ENCODE data around the gene FXYD6.
A peak's percentile ranks its signal among the peaks of the same experiment; 100 is the strongest.

The FXYD6 gene

DNA sequence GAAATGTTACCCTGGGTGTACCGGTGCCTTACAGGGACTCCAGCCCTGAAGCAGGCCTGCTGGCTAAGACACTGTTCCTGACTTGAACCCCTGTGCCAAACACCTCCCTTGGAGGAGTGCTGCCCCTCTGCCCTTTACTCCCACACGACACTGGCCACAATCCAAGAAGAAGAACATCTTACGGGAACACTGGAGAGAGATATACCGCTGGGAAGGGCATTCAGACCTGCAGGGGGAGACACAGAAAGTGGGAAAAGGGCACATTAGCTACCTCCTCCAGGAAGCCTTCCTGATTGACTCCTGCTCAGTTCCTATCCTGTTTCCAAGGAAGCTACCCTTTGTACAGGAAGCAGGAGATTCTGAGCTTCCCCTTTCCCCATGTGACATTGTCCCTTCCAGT is 34.1 kb upstream of the FXYD6 start:
- no peak for DNase-seq (ENCODE audit: low read depth)

DNA sequence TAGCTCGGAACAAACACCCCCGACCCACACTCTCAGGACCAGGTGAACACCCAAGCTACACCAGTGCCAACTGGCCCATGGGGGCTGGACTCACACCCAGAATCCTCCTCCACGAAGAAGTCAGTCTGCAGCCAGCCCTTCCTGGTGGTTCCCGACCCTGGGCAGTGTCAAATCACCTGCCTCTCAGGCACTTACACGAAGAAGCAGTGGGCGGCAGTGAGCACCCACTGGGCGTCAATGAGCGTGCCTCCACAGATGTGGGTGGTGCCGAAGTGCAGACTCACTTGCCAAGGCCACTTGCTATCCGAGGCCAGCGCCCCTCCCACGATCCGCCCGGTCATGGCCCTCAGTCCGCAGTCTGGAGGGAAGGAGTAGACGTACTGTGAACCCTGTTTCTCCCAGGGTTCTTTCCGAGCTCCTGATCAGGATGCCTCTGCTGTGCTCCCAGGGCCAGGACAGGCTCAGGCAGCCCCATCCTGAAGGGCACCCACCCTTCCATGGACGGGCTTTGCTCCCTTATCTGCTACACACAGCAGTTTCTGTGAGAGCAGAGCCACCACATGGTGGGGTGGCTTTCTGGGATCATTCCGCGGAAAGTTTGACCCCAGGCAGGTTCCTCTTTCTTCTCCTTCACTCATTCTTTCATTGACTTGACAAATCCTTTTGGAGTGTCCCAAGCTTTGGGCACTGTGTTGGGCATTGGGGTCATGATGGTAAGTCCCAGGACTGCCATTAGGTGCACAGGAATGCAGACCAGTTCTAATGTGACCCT is 33.3 kb upstream of the FXYD6 start:
- DNase-seq (ENCODE audit: low read depth) = no peak

DNA sequence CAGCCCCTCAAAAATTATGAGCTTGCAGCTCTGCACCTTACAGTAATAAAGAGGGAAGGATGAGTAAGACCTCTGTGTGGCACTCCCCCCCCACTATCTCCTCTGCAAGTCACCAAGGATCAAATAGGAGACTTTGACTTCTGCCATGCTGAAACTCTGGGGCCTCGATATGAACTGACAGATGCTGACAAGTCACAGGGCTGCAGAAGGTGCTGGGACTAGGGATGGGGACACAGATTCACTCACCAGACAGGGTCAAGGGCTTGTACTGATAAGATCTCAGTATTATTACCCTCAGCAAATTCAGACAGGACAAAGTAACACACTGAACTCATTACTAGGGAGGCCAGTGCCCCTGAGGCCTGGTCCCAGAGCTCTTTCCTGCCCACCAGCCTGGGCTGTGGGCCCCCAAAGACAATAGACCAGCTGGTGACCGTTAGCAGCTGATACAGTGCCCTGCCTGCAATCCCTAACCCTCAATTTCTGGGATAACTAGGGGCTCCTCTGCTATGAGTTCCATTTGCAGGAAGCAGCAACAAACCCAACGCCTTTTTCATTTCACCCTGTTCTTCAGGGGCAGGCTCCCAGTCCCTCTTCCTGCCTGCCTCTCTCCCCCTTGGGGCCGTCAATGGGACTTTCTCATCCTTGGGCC is 32.6 kb upstream of the FXYD6 start:
- DNase-seq (ENCODE audit: low read depth) = no peak

DNA sequence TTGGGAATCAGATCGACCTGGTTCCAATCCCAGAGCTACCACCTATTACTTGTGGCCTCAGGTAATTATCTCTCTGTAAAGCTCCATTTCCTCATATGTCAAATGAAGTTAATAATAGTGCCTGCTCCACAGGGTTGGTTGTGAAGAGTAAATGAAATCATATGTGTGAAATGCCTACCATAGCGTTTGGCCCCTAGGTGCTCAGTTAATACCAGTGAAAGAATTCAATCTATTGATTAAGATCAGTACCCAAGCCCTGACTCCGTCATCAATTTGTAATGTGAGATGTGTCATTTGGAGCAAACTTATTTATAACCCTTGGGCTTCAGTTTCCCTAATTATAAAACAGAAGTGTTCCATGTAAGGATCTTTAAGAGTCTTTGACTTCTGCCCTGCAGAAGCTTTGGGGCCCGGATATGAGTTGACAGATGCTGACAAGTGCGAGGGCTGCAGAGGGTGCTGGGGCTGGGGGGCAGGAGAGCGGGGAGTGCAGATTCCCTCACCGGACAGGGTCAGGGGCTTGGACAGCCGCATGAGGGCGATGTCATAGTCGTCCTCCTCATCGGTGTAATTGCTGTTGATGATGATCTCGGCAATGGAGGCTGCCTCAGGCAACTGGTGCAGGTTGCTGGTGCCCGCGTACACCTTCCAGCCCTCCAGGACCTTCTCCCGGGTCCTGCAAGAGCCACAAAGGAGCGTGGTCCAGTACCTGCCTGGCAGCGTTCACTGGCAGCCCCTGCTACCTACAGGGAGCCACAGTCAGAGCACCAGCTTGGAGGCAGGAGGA is 31.8 kb upstream of the FXYD6 start:
- DNase-seq (ENCODE audit: low read depth) = no peak

DNA sequence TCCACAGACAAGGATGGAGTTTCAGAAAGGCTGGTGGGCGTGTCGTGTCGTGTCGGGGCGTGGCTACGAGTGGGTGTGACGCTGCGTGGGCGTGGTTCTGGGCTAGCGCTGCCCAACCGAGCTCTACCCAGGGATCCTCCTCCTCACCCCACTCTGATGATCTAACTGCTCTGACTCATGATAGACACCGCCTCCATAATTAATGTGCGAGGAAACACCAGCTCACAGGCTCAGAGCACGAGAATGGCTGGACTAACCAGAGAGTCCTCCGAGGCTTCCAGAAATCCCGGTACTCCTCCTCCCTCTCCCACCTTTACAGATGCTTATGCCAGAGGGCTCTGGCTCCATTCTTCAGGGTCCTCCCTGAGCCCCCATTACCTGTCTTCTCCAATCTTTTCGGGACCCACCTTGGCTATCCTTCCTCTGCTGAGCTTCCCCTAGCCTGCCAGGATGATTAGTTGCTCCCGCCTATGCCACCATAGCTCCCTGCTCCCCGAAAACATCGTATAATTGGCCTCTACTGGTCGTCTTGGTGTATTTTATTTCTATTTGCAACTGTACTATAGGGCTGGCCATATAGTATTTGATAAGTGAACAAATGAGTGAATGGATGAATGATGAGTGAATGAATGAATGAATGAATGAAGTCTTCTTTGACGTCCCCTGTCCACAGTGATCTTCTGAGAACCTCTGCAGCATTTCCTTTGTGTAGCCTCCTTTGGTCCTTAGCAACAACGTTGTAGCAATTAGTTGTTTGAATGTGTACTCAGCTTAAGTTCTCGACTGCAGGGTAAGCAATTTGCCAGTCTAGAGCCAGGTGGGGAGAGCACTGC is 31.0 kb upstream of the FXYD6 start:
- peak; percentile 31 for DNase-seq (ENCODE audit: low read depth)

DNA sequence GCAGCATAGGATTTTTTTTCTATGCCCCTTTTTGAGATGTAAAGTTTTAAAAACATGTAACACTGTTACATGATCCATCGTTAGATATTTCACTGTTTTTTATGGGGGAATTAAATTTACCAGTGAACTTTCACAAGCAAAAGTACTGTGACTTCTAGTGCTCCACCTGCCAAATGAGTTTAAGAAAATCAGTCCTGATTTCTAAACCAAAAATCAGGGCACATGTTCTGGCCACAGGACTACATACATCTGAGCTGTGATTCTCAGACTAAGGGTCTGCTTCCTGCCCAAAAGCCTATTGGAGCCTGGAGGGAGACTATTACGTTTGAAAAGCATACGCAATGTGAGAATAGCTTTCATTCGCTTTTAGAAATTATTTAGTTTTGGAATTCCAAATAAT is 30.3 kb upstream of the FXYD6 start:
- DNase-seq (ENCODE audit: low read depth) = no peak

DNA sequence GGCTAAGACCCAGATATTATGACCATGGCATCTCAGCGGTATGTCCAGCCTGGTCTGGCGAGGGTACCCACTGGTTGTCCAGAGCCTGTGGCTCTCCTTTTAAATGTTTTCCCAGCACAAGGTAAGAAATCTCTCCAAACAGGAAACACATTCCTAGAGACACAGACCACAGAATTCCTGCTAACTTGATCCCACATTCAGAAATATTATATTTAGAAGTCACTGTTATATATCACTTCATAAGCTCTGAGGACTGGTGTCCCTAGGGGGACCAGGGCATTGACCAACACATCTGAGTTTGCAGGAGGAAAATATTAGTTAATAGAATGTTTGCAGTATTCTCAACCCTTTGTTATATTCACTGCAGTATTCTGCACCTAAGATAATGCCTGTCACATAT is 29.7 kb upstream of the FXYD6 start:
- DNase-seq (ENCODE audit: low read depth) = no peak

DNA sequence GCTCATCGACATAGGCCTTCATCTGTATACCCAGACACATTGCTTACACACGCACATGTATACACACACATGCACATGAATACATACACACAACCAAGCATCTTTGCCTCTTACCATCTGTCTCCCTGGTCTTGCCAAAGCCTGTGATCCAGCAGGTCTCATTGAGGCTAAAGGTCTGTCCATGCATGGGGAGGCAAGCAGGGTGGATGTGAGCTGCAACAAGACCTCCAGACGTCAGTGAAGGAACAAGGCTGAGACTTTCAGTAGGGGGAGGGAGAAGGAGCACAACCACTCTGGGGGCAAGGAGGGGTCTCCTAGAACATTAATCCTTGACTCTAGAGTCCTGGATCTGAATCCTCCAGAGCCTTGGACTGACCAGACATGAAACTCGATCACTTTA is 29.1 kb upstream of the FXYD6 start:
- DNase-seq (ENCODE audit: low read depth) = no peak

DNA sequence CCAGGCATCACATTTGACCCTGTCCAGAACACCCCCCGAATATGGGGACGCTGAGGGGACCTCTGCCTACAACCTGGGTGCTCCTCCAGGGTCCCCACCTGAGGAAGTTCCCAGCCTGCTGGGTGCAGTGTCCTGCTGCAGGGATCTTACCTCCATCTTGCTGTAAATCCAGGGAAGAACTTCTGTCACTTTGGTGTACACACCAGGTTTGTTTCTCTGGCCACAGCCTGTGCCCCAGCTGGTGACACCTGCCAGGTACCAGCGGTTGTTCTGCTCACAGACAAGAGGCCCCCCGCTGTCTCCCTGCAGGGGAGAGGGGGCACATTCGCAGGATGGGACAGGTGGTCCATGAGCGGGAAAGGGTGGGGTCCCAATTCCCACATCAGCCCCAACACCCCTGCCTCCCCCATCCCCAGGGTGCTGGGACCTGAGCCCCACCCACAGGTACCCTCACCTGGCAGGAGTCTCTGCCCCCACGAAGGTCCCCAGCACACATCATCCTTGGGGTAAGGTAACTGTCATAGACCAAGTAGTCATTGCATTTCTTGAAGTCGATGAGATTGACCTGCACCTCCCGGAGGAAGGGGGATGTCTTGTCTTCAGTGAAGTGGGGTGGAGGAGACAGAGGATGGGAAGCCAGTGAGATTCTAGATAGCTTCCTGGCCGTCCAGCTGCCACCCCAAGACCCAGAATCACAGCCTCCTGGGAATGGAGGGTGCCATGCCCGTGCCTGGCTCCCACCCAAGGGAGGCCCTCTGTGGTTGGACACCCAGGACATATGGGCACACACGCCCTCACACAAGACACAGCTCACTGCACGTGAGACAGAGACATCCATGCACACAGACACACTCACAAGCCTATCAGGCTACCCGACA is 27.3 kb upstream of the FXYD6 start:
- DNase-seq (ENCODE audit: low read depth) = no peak

DNA sequence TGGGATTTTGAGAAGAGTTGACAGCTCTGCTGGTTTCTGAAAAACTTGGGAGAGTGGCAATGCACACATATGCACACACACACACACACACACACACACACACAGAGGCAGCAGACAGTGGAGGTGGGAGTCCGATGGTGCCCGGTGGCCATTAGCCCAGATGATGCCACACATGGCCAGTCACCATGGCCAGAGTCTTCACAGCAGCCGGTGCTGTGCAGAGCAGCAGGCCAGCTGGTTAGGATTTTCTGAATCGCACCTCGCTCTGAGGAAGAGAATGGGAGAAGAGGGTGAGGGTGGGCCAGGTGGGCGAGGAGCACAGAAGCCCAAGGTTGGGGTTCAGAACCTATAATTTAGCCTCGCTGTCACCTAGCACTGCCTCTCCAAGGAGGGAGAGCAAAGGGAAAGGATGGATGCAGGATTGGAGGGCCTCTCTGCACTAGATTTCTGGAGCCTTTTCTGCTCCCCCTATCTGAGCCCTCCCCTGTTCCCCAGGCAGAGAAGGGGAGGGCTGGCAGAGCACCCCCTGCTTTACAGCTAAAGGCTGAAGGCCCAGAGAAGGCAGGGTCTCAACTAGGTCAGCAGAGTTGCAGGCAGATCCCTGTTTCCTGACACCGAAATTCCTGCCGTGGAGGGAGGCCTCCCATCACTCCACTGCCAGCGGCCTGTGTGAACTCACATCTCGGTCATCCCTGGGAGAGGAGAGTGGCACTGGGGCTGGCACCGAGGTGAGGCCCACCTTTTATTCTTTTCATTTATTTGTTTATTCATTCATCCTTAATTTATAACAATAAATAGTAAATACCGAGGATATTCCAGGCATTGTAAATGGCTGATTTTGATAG is 25.8 kb upstream of the FXYD6 start:
- no peak for DNase-seq (ENCODE audit: low read depth)

DNA sequence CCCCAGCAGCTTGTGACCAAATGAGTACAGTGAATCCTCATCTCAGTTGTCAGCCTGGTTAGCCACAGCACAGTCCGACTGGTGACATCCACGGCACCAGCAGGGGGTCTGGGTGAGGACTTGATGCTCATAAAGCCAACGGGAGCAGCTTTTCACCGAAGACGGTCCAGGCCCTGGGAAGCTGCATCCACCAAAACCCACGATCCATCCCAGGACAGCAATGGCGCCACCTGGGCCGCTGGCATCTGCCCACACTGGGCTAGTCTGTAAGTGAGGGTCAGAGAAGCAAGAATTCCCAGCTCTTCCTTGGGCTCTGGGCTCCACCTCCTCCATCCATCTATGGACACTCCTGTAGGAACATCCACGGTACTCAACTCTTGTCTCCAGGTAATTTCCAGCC is 25.1 kb upstream of the FXYD6 start:
- DNase-seq (ENCODE audit: low read depth) = no peak

DNA sequence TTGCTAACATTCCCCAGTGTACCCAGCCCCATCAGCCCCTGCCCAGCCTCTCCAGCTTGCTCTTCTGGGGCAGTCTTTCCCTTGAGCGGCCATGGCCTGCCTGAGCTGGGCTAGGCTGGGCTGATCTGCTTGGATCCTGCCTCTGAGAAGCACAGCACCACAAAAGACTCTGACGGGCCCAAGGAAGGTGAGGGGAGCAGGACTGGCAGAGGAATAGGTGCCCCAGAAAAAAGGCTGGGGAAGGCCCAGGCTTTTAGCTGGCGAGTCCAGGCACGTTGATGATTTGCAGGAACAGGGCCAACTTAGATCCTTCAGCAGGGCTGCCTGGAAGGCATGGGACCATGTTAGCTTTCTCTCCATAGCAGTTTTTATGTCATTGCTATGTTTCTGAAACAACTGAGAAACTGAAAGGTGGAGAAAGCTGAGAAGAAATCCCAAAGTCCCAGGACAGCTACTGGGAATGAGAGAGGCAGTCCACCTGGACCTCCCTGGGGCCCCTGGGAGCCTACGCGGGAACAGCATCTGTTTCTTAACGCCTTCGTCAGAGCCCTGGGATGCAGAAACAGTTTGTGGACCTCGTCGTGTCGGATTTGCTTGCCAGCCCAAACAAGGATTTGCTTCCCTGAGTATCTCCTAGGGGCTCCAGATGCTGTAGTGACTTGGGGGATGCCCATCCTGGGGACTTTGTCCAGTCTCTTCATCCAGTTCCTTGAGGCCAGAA is 24.4 kb upstream of the FXYD6 start:
- DNase-seq (ENCODE audit: low read depth) = no peak

DNA sequence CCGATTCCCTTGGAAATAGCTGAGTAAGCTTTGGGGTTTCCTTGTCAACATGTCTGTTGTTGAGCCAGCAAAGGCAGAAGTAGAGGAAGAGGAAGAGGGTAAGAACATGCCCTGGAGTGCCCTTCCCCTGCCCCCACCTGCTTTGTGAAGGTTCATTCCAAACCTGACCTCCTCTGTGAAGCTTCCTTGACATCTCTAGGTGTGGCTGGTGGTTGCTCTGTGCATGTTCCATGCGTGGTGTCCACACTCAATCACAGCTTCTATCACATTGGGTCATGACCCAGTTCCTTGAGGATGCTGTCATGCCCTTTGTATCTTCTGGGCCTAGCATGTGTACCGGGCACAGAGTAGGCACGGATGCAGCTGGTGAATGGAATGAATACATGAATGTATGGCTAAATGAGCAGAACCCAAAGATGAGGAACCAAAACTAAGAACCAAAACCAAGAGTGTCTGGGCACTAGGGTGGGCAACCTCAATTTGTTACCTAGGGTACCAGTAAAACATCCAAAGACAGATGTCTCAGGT is 23.7 kb upstream of the FXYD6 start:
- no peak for DNase-seq (ENCODE audit: low read depth)

DNA sequence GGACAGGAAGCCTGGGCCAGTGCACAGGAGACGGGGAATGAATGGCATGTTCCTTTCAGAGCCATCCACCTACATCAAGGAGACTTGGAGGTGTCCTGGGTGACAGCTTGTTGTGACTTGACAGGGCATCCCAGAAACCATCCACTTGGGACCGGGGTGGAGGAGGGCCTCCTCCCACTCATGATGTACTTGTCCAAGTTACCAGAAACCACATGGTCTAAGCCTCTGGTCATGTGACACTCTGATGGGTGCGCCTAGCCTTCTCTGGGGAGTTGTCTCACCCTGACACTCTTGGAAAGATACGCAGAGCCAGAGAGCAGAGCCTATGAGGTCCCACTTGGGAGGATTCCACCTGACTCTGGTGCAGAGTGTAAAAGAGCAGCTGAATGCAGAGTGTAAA is 21.6 kb upstream of the FXYD6 start:
- no peak for DNase-seq (ENCODE audit: low read depth)

DNA sequence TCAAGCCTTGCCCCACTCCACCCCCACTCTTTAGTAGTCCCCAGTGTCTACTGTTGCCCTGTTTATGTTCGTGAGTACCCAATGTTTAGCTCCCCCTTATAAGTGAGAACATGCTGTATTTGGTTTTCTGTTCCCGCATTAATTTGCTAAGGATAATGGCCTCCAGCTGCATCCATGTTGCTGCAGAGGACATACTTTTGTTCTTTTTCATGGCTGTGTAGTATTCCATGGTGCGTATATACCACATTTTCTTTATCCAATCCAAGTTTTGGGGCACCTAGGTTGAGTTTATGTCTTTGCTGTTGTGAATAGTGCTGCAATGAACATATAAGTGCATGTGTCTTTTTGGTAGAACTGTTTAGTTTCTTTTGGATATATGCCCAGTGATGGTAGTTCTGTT is 16.2 kb upstream of the FXYD6 start:
- no peak for DNase-seq (ENCODE audit: low read depth)

DNA sequence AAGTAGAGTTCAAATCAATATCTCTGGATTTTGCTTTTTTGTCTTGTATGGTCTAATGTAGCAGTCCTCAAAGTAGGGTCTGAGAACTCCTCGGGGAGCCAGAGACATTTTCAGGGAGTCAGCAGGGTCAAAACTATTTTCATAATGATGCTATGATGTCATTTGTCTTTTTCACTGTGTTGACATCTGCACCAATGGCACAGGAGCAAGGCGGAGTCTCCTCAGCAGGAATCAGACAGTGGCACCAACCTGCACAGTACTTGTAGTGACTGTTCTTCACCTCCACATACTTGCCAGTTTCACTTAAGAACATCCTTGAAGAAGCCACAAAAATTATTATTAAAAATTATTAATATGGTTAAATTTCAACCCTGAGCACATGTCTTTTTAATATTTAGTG is 14.9 kb upstream of the FXYD6 start:
- DNase-seq (ENCODE audit: low read depth) = no peak

DNA sequence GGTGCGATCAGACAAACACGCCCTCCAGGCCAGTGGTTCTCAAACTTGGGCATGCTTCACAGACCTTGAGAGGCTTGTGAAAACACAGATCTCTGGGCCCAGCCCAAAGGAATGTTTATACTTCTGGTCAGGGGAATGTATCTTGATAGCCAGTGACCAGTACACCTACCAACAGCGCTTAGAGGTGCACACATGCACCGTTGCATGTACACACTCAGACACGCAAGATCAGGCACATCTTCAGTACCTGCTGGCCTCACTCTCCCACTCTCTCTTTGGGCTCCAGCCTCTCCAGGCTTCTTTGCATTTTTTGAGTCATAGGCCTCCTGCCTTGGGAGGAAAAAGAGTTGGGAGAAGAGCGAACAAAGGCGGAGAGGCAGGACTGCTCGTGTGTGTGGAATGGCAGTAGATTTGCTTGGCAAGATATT is 11.7 kb upstream of the FXYD6 start:
- no peak for DNase-seq (ENCODE audit: low read depth)

DNA sequence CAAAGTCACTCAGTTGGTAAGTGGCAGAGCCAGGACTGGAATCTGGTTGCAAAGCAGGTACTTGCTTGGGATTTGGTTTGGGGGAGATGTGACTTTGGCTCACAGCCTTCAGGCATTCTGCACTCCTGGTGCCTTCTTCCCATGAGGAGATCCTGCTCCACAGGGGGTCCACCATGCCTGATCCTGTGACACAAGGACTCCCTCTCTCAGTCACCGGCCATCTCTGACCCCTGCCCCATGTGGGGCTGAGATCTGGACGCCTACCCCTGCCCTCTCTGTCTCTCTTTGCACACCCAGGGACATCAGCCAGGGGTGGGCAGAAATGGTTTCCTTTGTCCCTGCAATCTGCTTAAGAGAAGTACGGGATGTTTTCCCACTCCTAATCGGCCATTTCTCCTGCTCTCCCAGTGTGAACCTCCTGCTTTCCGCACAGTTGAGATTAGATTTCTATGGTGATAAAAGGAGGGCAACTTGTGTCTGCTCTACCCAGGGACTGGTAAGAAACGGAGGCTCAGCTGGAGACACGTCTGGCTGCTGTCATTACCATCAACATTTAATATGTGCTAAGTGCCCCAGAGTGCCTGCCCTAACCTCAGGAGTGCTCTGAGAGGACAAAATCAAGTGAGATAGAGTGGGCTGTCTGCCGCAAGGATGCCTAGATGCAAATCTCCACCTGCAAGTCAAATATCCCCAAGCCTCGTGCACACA is 11.1 kb upstream of the FXYD6 start:
- no peak for DNase-seq (ENCODE audit: low read depth)

DNA sequence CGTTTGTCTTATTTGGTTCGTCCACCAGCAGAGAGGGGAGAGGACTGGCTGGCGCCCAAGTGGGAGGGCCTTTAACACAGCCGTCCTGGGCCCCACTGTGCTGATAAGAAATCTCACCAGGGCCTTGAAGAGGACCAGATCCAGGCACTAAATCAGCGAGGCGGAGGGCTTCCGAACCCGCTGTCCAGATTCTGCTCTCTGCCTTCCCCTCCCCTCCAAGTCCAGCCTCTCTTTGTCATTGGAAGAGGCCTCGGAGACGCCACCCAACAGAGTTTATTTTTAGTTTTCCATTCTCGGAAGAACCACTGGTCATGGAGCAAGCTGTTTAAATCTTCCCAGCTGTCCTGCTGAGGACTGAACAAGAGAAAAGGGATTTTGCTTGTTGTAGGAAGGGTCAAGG is 9.3 kb upstream of the FXYD6 start:
- DNase-seq (ENCODE audit: low read depth) = no peak
